ENCODE measurements around the gene CD96.
"Not testable (repeated sequence)": the region's sequence is repeated elsewhere in the genome, so short reads cannot be mapped to it uniquely, and the experiment has no call there.

CD96 gene

DNA sequence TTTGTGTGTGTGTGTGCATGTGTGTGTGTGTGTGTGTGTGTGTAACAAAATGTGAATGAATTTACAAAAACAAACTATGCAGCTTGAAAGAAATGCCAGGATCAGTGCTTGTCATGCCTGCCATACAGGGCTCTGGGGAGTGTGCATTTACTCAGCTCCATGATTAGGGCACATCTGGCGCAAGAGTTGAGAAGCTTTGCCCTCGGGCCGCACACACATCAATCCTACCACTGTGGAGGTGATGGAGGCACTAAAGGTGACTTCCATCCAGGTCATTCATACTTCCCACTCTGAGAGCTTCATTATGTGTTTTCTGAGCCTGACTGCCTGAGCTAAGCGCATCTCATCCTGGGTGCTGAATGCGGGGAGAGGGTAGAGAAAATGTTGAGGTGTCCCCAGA, 125.2 kb downstream of the CD96 start:
- no peak for DNase-seq (ENCODE audit: extremely low spot score, insufficient read length, low read depth)
- FAIRE-seq, result no peak

GRCh38 chr3:111667621-111668239, 125.7 kb downstream of the CD96 start:
- DNase-seq (ENCODE audit: extremely low spot score, insufficient read length, low read depth) (peak; percentile 58), FAIRE-seq (peak; percentile 98)

- FAIRE-seq (no peak), DNase-seq (ENCODE audit: extremely low spot score, insufficient read length, low read depth) (no peak)
These were observed 126.3 kb downstream of the CD96 start for GRCh38 chr3:111668326-111668725.

DNA sequence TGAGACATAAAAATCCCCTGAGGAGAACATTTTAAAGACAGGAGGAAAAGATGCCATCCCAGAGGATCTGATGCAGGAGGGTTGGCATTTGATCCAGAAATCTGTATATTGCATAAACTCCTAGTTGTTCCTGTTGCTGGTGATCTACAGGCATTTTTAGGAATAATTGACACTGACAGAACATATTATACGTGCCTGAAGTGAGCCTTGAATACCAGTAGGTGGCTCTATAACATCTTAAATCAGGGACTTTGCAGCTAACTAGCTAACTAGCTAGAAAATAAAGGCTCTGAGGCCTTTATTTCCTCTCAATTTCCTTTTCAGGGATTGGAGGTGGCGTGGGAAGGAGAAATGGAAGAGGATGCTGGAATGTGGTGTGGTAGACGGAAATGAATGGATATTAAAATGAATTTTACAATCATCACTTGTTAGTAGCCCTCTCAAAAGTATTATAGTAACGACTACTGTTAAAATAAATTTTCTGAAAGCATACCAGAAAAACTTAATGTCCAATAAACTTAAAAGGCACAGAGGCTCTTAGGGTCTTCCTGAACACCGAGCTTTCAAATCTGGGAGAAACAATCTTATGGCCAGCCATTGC, 127.0 kb downstream of the CD96 start:
- FAIRE-seq (peak; percentile 87), DNase-seq (ENCODE audit: extremely low spot score, insufficient read length, low read depth) (no peak)

- no peak for FAIRE-seq
- no peak for DNase-seq (ENCODE audit: extremely low spot score, insufficient read length, low read depth)
These were observed 128.1 kb downstream of the CD96 start for GRCh38 chr3:111669926-111670630.

- DNase-seq (ENCODE audit: extremely low spot score, insufficient read length, low read depth); FAIRE-seq: not testable (repeated sequence)
These were observed 130.5 kb downstream of the CD96 start for GRCh38 chr3:111672461-111672860.

DNA sequence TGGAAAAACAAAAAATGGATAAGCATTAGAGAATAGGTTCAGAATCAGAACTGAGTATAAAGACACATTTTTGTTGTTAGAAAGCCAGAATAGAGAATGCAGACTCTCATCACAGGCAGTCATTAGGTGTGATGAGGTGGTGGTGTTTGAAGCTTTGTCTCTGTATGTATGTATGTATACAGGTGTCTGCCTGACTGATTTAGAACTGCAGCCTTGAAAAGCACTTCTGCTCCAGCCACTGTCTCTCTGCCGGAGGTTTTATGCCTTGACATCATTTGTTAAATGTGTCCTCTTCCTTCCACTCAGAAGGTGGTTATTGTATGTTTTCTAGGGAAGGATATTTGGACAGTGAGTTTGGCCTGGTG, 133.8 kb downstream of the CD96 start:
- peak; percentile 46 for FAIRE-seq
- no peak for DNase-seq (ENCODE audit: extremely low spot score, insufficient read length, low read depth)

DNA sequence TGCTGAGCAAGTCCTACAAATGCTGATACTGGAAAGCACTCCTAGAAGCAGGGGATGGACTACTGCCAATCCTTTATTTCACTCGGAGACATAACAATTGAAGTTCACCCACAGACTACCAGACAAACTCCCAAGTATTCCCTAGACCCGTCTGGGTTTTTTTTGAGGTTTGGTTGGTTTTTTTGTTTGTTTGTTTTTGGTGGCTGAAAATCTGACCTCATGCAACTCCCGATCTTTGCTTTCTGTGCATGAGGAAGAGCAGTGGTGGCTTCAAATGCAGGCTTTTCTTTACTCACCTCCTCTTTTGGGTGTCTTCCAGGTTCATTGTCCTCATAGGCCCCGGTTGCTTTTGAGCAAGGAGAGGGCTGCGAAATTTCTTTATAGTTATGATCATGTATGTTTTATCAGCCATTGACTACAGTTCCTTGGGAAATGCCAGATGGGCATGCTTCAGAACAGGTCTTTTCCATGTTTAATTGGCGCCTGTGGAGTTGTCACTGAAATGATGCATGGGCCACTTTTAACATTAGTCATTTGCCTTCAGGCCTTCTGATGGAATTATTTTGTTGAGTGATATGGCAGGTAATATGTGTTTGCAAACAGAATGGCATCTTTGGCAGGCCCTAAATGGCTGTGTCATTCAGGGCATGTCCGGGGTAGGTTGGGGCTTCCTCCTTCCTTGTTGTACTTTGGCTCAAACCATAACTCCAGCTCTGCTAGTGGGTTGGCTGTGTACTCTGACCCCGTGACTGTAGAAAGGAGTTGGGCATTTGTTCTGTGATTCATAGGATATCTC, 134.4 kb downstream of the CD96 start:
- FAIRE-seq (peak; percentile 58), DNase-seq (ENCODE audit: extremely low spot score, insufficient read length, low read depth) (no peak)

DNA sequence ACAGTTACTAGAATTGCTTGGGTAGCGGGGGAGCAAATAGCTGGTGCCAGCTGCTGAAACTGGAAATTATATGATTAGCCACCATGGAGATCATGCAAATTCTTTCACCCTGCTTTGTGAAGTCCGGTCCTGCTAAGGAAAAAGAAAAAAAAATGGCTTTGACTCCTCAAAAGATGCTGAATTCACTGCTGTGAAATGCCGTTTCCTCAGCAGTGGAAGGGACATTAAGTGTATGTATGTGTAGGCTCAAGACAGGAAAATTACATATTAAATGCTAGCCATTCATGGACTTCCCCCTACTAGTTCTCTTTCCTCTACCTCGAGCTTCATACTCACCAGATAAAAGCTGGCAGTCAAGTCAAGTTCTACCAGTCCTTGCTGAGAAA, 135.0 kb downstream of the CD96 start:
- FAIRE-seq (peak; percentile 66), DNase-seq (ENCODE audit: extremely low spot score, insufficient read length, low read depth) (no peak)

DNA sequence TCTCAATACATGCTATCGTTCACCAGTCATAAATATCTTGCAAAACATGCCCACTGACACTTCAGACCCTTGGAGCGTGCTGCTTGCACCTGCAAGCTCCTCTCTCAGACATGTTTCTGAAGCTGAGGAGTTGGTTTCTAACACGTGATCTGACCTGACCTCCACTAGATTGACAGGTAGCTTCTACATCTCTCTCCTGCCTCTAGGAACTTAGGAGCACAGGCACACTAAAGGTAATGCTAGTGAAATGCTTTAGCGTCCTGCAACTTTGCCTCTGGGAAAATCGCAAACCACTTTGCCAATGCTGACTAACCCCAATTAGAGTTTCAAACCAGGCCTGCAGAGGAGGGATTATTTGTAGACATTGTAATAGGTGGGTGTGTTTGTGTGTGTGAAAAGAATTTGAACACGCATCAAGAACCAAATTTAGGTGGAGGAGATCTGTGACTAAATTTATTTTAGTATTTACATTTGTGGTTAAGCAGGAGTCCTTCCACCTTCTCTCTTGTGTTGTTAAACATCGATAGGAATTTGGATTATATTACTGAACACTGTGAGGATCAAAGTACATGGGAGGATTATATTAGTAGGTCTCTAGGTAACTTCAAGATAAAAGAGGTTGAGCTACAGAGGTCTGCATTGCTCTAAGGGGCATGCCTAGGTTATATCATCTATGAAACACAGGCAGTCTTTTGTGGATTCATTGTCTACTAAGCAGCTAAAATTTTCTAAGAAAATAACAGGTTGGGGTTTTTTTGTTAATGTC, 139.8 kb downstream of the CD96 start:
- FAIRE-seq, result peak; percentile 60
- no peak for DNase-seq (ENCODE audit: extremely low spot score, insufficient read length, low read depth)

DNA sequence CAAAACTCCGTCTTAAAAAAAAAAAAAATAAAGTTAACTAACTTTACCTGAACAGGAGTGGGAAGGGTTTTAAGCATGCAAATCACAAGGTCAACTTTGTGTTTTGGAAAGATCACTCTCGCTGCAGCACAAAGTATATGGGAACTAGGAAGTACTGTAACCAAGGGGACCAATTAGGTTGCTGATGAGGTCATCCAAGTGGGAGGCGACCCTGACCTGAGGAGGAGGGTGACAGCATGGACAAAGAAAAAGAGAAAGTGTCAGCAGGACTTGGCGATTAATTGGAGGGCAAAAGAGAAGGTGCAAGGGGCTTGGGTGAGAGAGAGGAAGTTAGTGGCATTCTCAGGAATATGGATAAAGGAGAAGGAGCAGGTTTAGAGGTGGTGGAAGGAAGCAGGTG, 142.6 kb downstream of the CD96 start:
- DNase-seq (ENCODE audit: extremely low spot score, insufficient read length, low read depth) (no peak), FAIRE-seq (no peak)

- FAIRE-seq, result no peak
These were observed 146.3 kb downstream of the CD96 start for GRCh38 chr3:111688190-111688800.

DNA sequence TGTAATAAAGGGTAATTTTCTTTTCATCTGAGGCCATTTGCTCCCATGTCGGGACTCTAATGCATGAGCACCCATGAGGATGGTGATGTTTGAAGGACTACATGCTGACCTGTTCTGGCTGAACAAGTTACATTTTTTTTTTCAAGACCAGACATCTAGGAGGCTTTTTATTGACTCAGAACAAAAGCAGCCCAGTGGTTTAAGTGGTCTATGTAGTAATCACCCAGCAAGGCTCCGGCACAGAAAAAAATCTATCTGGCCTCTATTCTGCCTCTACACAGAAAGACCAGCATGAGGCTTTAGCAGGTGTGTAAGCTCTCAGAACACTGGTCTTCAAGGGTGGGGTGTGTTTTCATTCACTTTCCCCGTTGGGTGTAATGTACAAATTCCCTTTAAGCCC, 148.2 kb downstream of the CD96 start:
- DNase-seq (ENCODE audit: extremely low spot score, insufficient read length, low read depth) (no peak), FAIRE-seq (peak; percentile 61)

More at GRCh38 chr3:111688190-111688800, 146.3 kb downstream of the CD96 start:
- no peak for DNase-seq (ENCODE audit: extremely low spot score, insufficient read length, low read depth)

GRCh38 chr3:111691293-111691909, 149.4 kb downstream of the CD96 start:
- FAIRE-seq, result peak; percentile 76
- DNase-seq (ENCODE audit: extremely low spot score, insufficient read length, low read depth), result no peak

GRCh38 chr3:111692593-111693552, 150.9 kb downstream of the CD96 start:
- DNase-seq (ENCODE audit: extremely low spot score, insufficient read length, low read depth), result no peak
- FAIRE-seq, result no peak

- FAIRE-seq (no peak), DNase-seq (ENCODE audit: extremely low spot score, insufficient read length, low read depth) (no peak)
These were observed 152.5 kb downstream of the CD96 start for GRCh38 chr3:111694471-111694870.

GRCh38 chr3:111695636-111696117, 153.7 kb downstream of the CD96 start:
- DNase-seq (ENCODE audit: extremely low spot score, insufficient read length, low read depth), result no peak
- no peak for FAIRE-seq

DNA sequence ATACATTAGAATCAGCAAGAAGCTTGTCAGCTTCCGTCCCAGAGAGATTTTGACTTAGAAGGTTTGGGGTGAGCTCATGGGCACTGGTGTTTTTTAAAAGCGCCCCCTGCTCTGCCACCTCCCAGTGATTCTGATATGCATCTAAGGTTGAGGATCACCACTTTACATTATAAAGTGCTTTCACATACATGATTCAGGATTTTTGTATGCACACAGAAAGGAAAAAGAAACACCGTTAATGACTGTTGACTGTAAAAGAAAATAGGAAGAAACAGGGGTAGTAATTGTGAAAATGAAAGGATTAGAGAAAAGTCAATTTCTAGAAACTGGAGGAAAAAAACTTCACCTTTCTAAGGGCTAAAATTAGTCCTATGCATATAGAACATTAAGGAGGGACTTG, 158.1 kb downstream of the CD96 start:
- FAIRE-seq, result peak; percentile 76
- no peak for DNase-seq (ENCODE audit: extremely low spot score, insufficient read length, low read depth)
